Osteocyte (in vitro differentiated cells): ENCODE results near the gene LYAR. TPM values are rescaled to one million over a fixed set of nuclear protein-coding genes. Genes with fewer than 3 reads are reported as not detected.

Source experiments
- DNase-seq: peaks from one replicate; pipeline ENCODE4 v3.0.0; 2021; ENCODE audit warnings: mixed read lengths; ENCODE audit not compliant: unreplicated experiment; ENCODE audit errors: extremely low spot score
- H3K27ac Mint-ChIP-seq: one replicate; pipeline ENCODE4 v1.8.0; 2021; ENCODE audit warnings: mild to moderate bottlenecking, mixed read lengths; ENCODE audit not compliant: unreplicated experiment
- H3K27me3 Mint-ChIP-seq: one replicate; pipeline ENCODE4 v1.8.0; 2021; ENCODE audit warnings: mixed read lengths; ENCODE audit not compliant: unreplicated experiment
- H3K36me3 Mint-ChIP-seq: one replicate; pipeline ENCODE4 v1.8.0; 2021; ENCODE audit warnings: mixed read lengths; ENCODE audit not compliant: unreplicated experiment
- H3K4me1 Mint-ChIP-seq: one replicate; pipeline ENCODE4 v1.8.0; 2021; ENCODE audit warnings: mixed read lengths; ENCODE audit not compliant: unreplicated experiment
- H3K4me3 Mint-ChIP-seq: one replicate; pipeline ENCODE4 v1.8.0; 2021; ENCODE audit warnings: mild to moderate bottlenecking, moderate library complexity, mixed read lengths; ENCODE audit not compliant: unreplicated experiment
- H3K9me3 Mint-ChIP-seq: one replicate; pipeline ENCODE4 v1.8.0; 2021; ENCODE audit warnings: mixed read lengths; ENCODE audit not compliant: unreplicated experiment
- CTCF ChIP-seq: fragments of 200-600 bp; sonication (generic); IDR thresholded peaks from 2 replicates; pipeline ENCODE4 v1.5.0; 2021; ENCODE audit warnings: antibody characterized with exemption, mild to moderate bottlenecking, moderate library complexity
- total RNA-seq: library from RNA; stranded (reverse); gene quantifications from 2 replicates; pipeline ENCODE4 v1.2.1, GENCODE V29; 2021

The LYAR gene
- total RNA-seq, 1 donor from 2014 or later, result 8.2 TPM

GRCh38 chr4:4302001-4302400 lies 12.0 kb upstream of the LYAR start:
- no peak overlapping the region for H3K4me3 Mint-ChIP-seq

GRCh38 chr4:4299006-4299405 lies 9.1 kb upstream of the LYAR start:
- Mint-ChIP-seq H3K27me3 (no peaks in the 10 kb centered on the region), H3K27ac (no peak overlapping the region), H3K9me3 (no peaks in the 10 kb centered on the region), H3K36me3 (peaks cover 10% of the 10 kb centered on the region), H3K4me1 (no peaks in the 10 kb centered on the region), H3K4me3 (no peak overlapping the region)
- peak; percentile 11 for DNase-seq
- no peak for TF ChIP-seq CTCF

More at GRCh38 chr4:4302001-4302400, 12.0 kb upstream of the LYAR start:
- H3K9me3 Mint-ChIP-seq, result no peaks in the 10 kb centered on the region
- no peak overlapping the region for H3K27ac Mint-ChIP-seq
- H3K36me3 Mint-ChIP-seq, result peaks cover 10% of the 10 kb centered on the region
- no peak for TF ChIP-seq CTCF
- DNase-seq, result no peak
- no peaks in the 10 kb centered on the region for H3K4me1 Mint-ChIP-seq
- no peaks in the 10 kb centered on the region for H3K27me3 Mint-ChIP-seq

DNA sequence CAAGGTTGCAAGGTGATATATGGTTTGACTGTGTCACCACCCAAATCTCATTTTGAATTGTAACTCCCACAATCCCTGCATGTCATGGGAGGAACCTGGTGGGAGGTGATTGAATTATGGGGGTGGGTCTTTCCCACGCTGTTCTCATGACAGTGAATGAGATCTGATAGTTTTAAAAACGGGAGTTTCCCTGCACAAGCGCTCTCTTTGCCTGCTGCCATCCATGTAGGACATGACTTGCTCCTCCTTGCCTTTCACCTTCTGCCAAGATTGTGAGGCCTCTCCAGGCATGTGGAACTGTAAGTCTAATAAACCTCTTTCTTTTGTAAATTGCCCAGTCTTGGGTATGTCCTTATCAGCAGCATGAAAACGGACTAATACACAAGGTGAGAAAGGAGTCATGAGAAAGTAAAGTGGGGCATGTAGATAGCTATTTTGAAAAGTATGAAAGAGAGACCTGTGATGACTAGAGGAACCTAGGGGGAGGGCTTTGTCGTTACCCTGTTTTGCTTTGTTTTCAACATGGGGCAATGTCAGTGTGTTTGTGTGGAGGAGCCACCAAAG lies 6.4 kb upstream of the LYAR start:
- H3K4me1 Mint-ChIP-seq, result peaks cover 6% of the 10 kb centered on the region

DNA sequence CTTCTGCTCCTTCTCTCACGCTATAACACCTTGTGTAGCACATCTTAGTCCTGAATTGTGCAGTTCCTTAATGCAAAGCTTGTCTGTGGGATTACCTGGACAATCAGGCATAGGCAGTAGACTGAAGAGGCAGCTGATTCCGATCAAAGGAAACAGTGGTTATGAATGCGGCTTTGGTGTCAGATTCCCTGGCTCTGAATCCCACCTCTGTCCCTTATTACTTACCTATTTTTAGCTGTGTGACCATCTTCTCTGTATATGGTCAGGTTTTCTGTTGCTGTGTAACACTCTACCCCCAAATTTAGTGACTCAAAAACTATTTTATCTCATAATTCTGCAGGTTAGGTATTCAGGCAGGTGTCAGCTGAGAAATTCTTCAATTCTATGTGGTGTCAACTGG lies 3.3 kb upstream of the LYAR start:
- Mint-ChIP-seq H3K36me3 (no peaks in the 10 kb centered on the region), H3K9me3 (no peaks in the 10 kb centered on the region), H3K27me3 (no peaks in the 10 kb centered on the region), H3K27ac (no peak overlapping the region), H3K4me3 (no peak overlapping the region), H3K4me1 (peaks cover 24% of the 10 kb centered on the region)
- DNase-seq, result no peak
- TF ChIP-seq CTCF, result no peak

More for the DNA sequence above, 6.4 kb upstream of the LYAR start:
- Mint-ChIP-seq H3K36me3 (no peaks in the 10 kb centered on the region), H3K27ac (no peak overlapping the region), H3K4me3 (no peak overlapping the region), H3K27me3 (no peaks in the 10 kb centered on the region), H3K9me3 (no peaks in the 10 kb centered on the region)
- DNase-seq, result peak; percentile 27
- TF ChIP-seq CTCF, result no peak

DNA sequence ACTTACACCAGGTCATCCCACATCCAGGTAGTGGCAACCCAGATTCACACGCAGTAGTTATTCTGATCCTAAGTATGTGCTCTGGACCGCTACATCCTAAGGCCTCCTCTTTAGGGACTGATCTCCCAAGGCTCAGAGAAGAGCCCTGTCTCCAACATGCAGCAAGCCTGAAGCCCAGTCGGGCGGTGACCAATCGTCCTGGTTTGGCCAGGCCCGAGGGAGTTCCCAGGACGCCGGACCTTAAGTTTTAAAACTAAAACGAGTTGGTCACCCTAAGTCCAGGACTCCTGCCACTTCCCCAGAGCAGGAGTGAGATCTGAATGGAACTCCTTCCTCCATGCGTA lies 385 bp downstream of the LYAR start:
- H3K27ac Mint-ChIP-seq, result peak overlapping the region; percentile 85
- no peaks in the 10 kb centered on the region for H3K9me3 Mint-ChIP-seq
- no peak for DNase-seq
- no peaks in the 10 kb centered on the region for H3K27me3 Mint-ChIP-seq
- peaks cover 3% of the 10 kb centered on the region for H3K36me3 Mint-ChIP-seq
- no peak for TF ChIP-seq CTCF
- H3K4me3 Mint-ChIP-seq, result peak overlapping the region; percentile 96
- peaks cover 33% of the 10 kb centered on the region for H3K4me1 Mint-ChIP-seq
